Measurements from ENCODE around the gene TGFB2.

TGFB2 gene

DNA sequence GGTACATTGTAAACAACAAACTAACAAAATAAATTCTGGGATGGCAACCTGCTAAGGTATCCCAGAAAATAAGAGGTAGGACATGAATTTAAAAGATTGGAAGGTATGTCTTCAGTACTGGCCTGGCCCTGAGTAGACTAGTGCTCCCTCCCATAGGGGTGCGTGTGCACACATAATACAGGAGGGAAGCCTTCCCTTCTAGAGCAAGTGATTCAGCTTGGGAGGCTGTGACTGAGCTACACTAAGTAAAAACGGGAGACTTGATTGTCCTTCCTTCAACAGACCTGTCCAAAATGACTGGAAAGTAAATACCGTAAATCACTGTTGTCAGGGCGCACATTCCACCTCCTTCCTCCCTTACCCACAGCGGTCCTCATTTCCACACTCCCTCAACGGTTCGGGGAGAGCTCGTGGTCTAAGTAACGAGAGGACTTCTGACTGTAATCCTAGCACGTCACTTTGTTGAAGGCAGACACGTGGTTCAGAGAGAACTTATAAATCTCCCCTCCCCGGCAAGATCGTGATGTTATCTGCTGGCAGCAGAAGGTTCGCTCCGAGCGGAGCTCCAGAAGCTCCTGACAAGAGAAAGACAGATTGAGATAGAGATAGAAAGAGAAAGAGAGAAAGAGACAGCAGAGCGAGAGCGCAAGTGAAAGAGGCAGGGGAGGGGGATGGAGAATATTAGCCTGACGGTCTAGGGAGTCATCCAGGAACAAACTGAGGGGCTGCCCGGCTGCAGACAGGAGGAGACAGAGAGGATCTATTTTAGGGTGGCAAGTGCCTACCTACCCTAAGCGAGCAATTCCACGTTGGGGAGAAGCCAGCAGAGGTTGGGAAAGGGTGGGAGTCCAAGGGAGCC is at the start of gene TGFB2:
Gene TGFB2, plus strand, starts transcription at position 523 of the 859 bp plus-strand sequence. CDS start 1,366 bp downstream, outside the sequence.
- H3K27ac ChIP-seq = peak within 1 kb of the TSS; percentile 58
- no peak for TF ChIP-seq ZFX (IDR thresholded peaks at IDR 0.05)
- TF ChIP-seq, protein P1, sequence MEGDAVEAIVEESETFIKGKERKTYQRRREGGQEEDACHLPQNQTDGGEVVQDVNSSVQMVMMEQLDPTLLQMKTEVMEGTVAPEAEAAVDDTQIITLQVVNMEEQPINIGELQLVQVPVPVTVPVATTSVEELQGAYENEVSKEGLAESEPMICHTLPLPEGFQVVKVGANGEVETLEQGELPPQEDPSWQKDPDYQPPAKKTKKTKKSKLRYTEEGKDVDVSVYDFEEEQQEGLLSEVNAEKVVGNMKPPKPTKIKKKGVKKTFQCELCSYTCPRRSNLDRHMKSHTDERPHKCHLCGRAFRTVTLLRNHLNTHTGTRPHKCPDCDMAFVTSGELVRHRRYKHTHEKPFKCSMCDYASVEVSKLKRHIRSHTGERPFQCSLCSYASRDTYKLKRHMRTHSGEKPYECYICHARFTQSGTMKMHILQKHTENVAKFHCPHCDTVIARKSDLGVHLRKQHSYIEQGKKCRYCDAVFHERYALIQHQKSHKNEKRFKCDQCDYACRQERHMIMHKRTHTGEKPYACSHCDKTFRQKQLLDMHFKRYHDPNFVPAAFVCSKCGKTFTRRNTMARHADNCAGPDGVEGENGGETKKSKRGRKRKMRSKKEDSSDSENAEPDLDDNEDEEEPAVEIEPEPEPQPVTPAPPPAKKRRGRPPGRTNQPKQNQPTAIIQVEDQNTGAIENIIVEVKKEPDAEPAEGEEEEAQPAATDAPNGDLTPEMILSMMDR (conservative IDR thresholded peaks at IDR 0.05) = no peak

DNA sequence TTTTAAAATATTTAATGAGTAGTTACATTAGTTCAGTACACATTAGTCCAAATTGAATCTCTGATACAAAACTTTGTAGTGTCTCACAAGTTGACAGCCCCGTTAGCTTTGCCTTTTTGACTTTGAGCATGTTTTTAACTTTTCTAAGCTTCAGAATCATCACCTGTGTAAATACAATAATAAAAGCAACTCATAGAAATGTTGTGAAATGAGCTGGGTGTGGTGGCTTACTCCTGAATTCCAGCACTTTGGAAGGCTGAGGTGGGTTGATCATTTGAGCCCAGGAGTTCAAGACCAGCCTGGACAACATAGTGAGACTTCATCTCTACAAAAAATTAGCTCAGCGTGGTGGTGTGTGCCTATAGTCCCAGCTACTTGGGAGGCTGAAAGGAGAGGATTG is 49.0 kb upstream of the TGFB2 start:
- no peak for TF ChIP-seq ZFX (IDR thresholded peaks at IDR 0.05)
- TF ChIP-seq, protein P1 (conservative IDR thresholded peaks at IDR 0.05) = no peak
- no peak overlapping the region for H3K27ac ChIP-seq

DNA sequence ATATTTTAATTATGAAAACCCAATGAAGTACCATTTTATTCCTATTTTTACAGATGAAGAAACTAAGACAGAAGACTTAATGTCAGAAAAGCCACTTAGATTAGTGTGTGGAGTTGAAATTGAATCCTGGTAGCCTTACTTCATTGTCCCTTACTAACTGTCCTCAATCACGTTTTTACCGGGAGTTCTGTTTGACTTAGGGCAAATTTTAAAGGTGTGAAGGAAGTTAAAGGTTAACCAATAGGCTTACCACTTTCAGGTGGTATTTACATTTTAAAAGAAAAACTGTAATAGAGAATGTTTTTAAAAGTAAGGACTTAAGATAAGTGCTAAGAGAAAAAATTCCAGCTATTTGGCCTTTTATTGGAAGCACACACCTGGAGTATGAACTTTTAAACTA is 47.7 kb upstream of the TGFB2 start:
- no peak overlapping the region for H3K27ac ChIP-seq
- no peak for TF ChIP-seq ZFX (IDR thresholded peaks at IDR 0.05)
- TF ChIP-seq, protein P1 (conservative IDR thresholded peaks at IDR 0.05) = no peak

DNA sequence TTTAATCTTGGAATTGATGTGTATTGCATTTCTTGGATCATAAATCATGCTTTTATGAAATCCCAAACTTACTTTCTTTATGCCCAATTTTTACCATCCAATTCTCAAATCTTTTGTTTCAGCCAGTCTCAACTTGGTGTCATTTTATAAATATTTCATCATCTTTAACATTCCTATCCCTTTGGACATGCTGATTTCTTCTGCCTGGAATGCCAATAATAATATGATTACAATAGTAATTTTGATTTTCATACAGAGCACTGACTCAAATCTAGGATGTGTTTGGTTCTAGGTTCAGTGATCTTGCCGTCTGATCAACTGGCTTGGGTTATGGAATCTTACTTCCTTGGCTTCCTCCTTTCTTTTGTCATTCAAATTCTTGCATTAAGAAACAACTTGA is 47.3 kb upstream of the TGFB2 start:
- no peak for TF ChIP-seq ZFX (IDR thresholded peaks at IDR 0.05)
- TF ChIP-seq, protein P1 (conservative IDR thresholded peaks at IDR 0.05) = no peak
- H3K27ac ChIP-seq = no peak overlapping the region

DNA sequence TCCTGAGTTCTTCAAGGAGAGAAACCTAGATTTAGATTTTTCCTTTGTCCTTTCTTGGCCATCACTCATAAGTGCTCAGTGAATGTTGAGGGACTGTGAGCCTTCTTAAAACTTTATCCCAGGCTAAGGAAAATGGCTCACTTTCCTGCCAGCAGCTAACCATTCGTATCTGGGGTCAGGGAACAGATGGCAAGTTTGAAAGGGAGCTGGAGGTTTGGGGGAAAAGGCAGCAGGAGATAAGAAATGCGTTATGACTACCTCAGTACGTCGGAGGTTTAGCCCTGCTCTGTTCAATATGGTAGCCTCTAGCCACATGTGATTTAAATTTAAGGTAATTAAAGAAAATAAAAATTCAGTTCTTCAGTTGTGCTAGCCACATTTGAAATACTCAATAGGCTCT is 46.7 kb upstream of the TGFB2 start:
- TF ChIP-seq, protein P1 (conservative IDR thresholded peaks at IDR 0.05) = no peak
- TF ChIP-seq ZFX (IDR thresholded peaks at IDR 0.05) = no peak
- H3K27ac ChIP-seq = no peak overlapping the region

DNA sequence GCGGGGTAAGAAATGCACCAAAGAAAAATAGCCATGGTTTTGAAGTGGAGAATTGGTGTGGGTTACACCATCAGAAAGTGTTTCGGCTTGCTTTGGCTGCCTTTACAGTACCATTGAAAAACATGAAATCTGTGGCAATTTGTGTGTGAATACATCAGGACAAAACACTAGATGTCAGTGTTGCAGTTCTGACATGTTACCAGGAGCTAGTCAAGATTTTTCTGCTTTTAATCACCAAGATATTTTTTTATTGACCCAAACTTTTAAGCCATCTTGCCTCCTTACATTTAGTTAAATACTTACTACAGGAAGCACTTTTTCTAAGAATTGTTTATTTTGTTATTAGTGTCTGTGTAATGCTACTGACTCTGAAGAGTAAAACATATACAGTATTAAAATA is 45.7 kb upstream of the TGFB2 start:
- TF ChIP-seq, protein P1 (conservative IDR thresholded peaks at IDR 0.05) = peak; percentile 79
- TF ChIP-seq ZFX (IDR thresholded peaks at IDR 0.05) = no peak
- H3K27ac ChIP-seq = no peak overlapping the region

DNA sequence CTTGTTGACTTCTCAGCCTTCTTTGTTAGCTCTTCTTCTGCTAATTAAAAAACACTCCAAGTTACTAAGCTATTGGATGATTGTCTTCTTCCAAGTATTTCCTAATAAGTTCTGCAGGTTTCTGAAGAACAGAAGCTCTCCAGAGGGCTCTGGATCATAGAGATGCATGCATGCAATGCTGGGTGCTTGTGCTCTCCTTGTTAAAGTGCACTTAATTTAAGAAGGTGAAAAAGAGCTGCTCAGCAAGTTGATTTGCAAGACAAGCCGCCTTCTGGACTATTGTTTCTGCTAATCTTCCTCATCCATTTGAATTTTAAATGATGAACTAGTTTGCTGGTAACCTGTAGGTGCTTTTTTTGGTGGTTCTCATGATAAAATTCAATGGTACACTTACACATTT is 43.9 kb upstream of the TGFB2 start:
- H3K27ac ChIP-seq = no peak overlapping the region

More for the DNA sequence above, 43.9 kb upstream of the TGFB2 start:
- TF ChIP-seq, protein P1 (conservative IDR thresholded peaks at IDR 0.05) = no peak
- TF ChIP-seq ZFX (IDR thresholded peaks at IDR 0.05) = no peak
